Measurements from ENCODE around the gene SLC22A23. TPM values are rescaled to one million over a fixed set of nuclear protein-coding genes. Genes with fewer than 3 reads are reported as not detected.

The SLC22A23 gene
- total RNA-seq, 1 donor from 2014 or later: 27.8 TPM

- Histone ChIP-seq H3K36me3 (no peaks in the 10 kb centered on the region), H3K4me3 (peak overlapping the region; percentile 70), H3K27me3 (ENCODE audit: low read depth) (peaks cover 8% of the 10 kb centered on the region), H3K27ac (peak overlapping the region; percentile 63), H3K9me3 (no peaks in the 10 kb centered on the region), H3K4me1 (peaks cover 39% of the 10 kb centered on the region)
- peak in 1 of 2 donors; percentile 43 for ATAC-seq
- intact Hi-C loops (cut with DNase I): no loop called here
- DNase-seq: no peak
- TF ChIP-seq CTCF (IDR thresholded peaks at IDR 0.05): no peak
These were observed 1.7 kb downstream of the SLC22A23 start for GRCh38 chr6:3455147-3455568.

DNA sequence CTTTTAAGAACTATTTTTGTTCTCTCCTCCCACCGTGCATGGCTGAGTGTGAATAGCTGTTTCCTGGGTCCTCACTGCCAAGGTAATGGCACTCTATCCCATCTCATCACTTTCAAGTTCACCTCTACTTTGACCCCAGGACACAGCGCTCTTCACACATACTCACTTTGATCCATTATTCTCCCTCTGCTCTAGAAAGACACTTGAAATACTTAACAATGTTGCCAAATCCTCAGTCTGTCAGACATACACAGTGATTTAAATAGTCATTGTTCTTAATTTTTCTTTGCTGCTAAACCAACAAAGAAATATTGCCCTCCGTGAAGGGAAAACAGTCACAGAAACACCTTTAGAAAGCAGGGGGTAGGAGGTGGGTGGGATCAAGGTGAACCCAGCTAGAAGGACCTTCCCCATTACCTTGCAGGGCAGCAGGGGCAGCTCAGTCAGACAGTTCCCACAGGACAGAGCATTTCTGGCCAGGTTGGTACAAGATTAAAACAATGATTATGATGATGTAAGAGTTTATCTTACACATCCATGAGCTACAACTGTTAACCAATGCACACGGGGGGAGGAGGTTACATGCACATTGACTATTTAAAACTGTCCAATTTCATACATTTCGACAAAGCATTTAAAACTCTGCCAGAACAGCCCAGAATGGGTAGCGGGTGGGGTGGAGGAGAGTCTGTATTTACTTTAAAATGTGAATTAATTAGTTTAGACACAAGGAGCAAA, 2.4 kb downstream of the SLC22A23 start:
- peaks cover 8% of the 10 kb centered on the region for H3K27me3 ChIP-seq (ENCODE audit: low read depth)
- DNase-seq: no peak
- H3K4me3 ChIP-seq: peak overlapping the region; percentile 70
- intact Hi-C loops (cut with DNase I): no loop called here
- no peak for ATAC-seq
- no peak overlapping the region for H3K27ac ChIP-seq
- H3K36me3 ChIP-seq: no peaks in the 10 kb centered on the region
- TF ChIP-seq CTCF (IDR thresholded peaks at IDR 0.05): no peak
- no peaks in the 10 kb centered on the region for H3K9me3 ChIP-seq
- H3K4me1 ChIP-seq: peaks cover 39% of the 10 kb centered on the region

GRCh38 chr6:3453413-3454272, 3.2 kb downstream of the SLC22A23 start:
- intact Hi-C loops (cut with DNase I): no loop called here
- Histone ChIP-seq H3K27me3 (ENCODE audit: low read depth) (peaks cover 8% of the 10 kb centered on the region), H3K9me3 (no peaks in the 10 kb centered on the region), H3K4me1 (peaks cover 39% of the 10 kb centered on the region), H3K27ac (no peak overlapping the region), H3K4me3 (peak overlapping the region; percentile 70), H3K36me3 (no peaks in the 10 kb centered on the region)
- ATAC-seq (no peak), DNase-seq (no peak)
- no peak for TF ChIP-seq CTCF (IDR thresholded peaks at IDR 0.05)

GRCh38 chr6:3451498-3451897, 5.4 kb downstream of the SLC22A23 start:
- Histone ChIP-seq H3K9me3 (no peaks in the 10 kb centered on the region), H3K36me3 (no peaks in the 10 kb centered on the region), H3K27me3 (ENCODE audit: low read depth) (peaks cover 8% of the 10 kb centered on the region), H3K4me1 (peaks cover 29% of the 10 kb centered on the region), H3K27ac (no peak overlapping the region), H3K4me3 (no peak overlapping the region)
- TF ChIP-seq CTCF (IDR thresholded peaks at IDR 0.05): no peak
- intact Hi-C loops (cut with DNase I): no loop called here
- ATAC-seq (no peak), DNase-seq (no peak)

DNA sequence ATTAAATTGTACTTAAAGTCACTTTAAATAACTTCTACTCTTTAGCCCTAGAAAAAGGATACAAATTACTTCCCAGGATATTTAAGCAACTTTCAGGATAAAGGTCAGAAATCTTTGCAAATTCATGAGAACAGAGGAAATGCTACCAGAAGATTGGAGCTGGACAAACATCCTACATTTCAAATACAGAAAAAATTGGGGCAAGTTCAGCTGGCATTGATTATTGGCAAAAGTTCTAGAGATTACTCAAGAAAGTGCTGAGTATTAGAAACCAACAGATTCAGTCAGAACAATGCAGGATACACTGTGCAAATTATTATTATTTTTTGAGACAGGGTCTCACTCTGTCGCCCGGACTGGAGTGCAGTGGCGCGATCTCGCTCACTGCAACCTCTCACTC, 6.0 kb downstream of the SLC22A23 start:
- intact Hi-C loops (cut with DNase I): no loop called here
- no peak for DNase-seq
- H3K27ac ChIP-seq: no peak overlapping the region
- no peak overlapping the region for H3K4me3 ChIP-seq
- TF ChIP-seq CTCF (IDR thresholded peaks at IDR 0.05): no peak
- ATAC-seq: no peak
- peaks cover 27% of the 10 kb centered on the region for H3K4me1 ChIP-seq
- H3K9me3 ChIP-seq: no peaks in the 10 kb centered on the region
- H3K27me3 ChIP-seq (ENCODE audit: low read depth): peaks cover 8% of the 10 kb centered on the region
- H3K36me3 ChIP-seq: no peaks in the 10 kb centered on the region
